ENCODE measurements around the gene DNAAF5.

DNAAF5 gene

DNA sequence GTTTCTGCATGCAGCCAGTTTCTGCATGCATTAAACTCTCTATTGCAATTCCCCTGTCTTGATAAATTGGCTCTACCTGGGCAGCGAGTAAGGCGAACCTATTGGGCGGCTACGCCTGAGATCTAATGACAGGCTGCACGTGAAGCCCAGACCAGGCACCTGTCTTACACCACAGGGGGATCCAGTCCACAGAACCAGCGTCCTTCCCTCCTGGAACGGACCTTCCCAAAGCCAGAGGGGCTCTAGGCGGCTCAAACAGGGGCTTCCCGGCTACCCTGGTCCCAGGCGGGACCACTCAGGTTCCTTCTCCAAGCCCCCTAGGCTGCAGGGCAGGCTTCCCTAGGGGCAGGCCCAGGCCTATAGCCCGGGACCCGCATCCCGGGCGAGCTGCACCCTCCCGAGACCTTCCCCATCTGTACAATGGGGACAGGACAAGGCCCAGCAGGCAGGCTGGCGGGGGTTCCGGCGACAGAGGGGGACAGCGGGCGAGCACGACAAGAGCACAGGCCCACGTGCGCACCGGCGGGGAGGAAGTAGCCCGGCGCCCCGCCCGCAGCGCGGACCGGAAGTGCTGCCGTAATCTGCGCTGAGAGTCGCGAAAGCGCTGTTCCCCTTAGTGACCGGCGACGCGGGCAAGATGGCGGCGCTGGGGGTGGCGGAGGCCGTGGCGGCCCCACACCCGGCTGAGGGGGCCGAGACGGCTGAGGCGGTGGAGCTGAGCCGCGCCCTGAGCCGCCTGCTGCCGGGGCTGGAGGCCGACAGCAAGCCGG lies at the start of gene DNAAF5:
Gene DNAAF5, plus strand, starts transcription at position 616 of the 770 bp plus-strand sequence. Its CDS starts 22 bp downstream, at position 638.
- H3K27ac ChIP-seq: peak within 1 kb of the TSS; percentile 81

DNA sequence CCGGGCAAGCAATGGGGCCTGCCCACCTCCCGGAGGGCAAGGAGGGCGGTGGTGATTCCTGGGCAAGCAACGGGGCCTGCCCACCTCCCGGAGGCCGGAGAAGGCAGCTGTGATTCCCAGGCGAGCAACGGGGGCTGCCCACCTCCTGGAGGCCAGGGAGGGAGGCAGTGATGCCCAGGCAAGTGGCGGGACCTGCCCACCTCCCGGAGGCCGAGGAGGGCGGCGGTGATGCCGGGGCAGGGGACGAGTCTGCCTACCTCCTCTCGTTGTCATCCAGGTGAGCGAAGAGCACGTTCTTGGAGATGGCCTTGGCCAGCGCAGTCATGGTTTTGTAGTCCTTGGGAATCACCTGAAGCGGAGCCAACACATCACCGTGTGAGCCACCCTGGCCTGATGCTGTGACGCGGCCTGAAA lies 49.5 kb upstream of the DNAAF5 start:
- H3K27ac ChIP-seq: no peak overlapping the region
- TF ChIP-seq ZFX (IDR thresholded peaks at IDR 0.05; ENCODE audit: borderline replicate concordance): no peak
- TF ChIP-seq, protein P1, sequence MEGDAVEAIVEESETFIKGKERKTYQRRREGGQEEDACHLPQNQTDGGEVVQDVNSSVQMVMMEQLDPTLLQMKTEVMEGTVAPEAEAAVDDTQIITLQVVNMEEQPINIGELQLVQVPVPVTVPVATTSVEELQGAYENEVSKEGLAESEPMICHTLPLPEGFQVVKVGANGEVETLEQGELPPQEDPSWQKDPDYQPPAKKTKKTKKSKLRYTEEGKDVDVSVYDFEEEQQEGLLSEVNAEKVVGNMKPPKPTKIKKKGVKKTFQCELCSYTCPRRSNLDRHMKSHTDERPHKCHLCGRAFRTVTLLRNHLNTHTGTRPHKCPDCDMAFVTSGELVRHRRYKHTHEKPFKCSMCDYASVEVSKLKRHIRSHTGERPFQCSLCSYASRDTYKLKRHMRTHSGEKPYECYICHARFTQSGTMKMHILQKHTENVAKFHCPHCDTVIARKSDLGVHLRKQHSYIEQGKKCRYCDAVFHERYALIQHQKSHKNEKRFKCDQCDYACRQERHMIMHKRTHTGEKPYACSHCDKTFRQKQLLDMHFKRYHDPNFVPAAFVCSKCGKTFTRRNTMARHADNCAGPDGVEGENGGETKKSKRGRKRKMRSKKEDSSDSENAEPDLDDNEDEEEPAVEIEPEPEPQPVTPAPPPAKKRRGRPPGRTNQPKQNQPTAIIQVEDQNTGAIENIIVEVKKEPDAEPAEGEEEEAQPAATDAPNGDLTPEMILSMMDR (IDR thresholded peaks at IDR 0.05): no peak

More for the DNA sequence above, at the start of gene DNAAF5:
- TF ChIP-seq ZFX (IDR thresholded peaks at IDR 0.05; ENCODE audit: borderline replicate concordance): no peak
- TF ChIP-seq, protein P1 (IDR thresholded peaks at IDR 0.05): no peak

DNA sequence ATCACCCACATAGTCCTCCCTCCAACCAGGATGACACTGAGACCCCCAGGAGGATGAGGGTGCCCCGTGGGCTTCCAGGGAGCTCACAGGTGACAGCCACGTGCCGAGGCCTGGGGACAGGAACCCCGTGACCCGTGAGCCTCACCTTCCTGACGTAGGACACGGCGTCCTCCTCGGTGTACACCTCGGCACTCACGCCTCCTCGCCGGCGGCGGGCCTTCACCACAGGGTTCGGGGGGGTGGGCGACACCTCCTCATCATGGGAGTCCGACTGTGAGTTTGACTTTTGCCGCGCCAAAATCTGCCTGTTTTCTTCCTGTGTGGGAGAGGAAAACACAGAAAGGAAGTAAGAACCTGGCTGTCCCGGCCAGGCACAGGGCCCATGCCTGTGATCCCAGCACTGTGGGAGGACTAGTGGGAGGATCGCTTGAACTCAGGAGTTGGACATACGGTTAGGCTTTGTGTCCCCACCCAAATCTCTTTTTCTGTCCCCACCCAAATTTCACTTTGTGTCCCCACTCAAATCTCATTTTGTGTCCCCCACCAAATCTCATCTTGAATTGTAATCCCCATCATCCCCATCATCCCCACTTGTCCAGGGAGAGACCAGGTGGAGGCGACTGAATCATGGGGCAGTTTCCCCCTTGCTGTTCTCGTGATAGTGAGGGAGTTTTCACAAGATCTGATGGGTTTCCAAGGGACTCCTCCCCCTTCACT lies 45.9 kb upstream of the DNAAF5 start:
- TF ChIP-seq ZFX (IDR thresholded peaks at IDR 0.05; ENCODE audit: borderline replicate concordance): no peak
- TF ChIP-seq, protein P1 (IDR thresholded peaks at IDR 0.05): no peak
- H3K27ac ChIP-seq: no peak overlapping the region

DNA sequence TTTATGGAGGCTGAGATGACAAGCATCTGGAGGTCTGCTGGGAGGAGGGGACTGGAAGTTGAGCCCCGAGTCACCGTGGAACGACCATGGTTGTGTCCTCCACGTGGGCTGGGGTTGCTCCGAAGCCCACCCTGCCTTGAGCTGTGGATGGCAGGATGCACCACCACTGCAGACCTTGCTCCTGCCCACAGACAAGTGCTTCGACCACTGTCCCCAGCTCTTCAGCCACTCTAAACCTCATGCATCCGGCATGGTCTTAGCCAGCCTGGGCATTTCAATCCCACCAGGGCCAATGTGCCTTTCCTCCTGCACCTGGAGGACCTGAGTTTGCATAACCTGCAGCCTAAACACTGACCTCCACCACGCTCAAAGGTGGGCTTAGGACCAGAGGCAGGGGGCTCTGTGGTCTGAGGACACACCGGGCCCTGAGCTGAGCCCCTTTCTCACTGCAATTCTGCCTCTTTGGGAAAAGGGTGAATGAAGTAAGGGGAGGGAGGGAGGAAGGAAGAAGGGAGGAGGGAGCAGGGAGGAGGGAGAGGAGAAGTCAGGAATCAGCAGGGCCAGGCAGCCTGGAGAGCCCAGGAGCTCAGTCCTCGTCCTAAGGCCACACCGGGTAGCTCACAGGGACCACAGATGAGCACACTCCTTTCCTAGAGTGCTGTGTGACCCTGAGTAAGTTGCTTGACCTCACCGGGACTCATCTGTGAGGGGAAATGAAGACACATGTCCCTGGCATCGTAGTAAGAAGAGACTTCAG lies 44.8 kb upstream of the DNAAF5 start:
- no peak overlapping the region for H3K27ac ChIP-seq
- TF ChIP-seq ZFX (IDR thresholded peaks at IDR 0.05; ENCODE audit: borderline replicate concordance): no peak
- TF ChIP-seq, protein P1 (IDR thresholded peaks at IDR 0.05): no peak

DNA sequence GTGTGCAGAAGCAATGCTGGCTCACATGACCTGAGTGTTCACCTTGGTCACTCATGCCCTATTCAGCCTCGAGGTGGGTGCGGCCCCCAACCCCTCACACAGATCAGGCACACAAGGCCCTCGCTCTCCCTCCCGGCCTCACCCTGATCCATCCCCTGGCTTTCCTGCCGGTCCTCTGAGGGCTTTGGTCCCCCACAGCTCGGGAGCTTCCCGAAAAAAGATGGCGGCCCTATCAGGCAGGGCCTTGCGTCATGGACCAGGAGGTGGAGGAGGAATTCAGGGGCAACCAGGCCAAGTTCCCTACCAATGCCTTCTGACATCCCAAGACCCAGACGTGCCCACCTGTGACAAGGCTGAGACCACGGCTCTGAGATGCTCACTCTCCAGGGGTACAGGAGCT lies 43.7 kb upstream of the DNAAF5 start:
- TF ChIP-seq, protein P1 (IDR thresholded peaks at IDR 0.05): no peak
- TF ChIP-seq ZFX (IDR thresholded peaks at IDR 0.05; ENCODE audit: borderline replicate concordance): no peak

DNA sequence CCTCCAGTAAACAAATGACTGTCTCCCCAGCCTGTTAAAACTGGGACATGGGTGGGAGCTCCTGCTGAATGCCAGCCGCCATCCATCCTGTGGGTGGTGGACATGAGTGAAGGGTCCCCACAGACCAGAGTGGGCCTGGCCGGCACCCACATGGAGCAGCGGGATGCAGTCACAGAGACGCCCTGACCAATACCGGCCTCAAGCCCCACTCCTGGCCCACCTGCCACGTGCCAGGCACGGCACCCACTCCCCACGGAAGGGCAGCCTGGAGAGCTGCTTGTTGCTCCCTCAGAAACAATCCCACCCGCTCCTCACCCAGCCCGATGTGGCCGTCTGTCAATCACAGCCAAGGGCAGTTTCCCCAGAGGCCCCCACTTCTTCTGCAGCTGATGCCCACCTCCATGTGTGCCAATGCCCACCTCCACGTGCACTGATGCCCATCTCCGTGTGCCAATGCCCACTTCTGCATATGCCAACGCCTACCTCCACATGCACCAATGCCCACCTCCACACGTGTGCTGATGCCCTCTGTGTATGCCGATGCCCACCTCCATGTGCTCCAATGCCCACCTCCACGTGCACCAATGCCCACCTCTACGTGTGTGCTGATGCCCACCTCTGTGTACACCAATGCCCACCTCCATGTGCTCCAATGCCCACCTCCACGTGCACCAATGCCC lies 42.8 kb upstream of the DNAAF5 start:
- H3K27ac ChIP-seq: no peak overlapping the region
- TF ChIP-seq, protein P1 (IDR thresholded peaks at IDR 0.05): no peak
- TF ChIP-seq ZFX (IDR thresholded peaks at IDR 0.05; ENCODE audit: borderline replicate concordance): no peak

More for the DNA sequence above, 43.7 kb upstream of the DNAAF5 start:
- no peak overlapping the region for H3K27ac ChIP-seq
